ENCODE results near the gene ZNF644. TPM values are rescaled to one million over a fixed set of nuclear protein-coding genes. Genes with fewer than 3 reads are reported as not detected.

The ZNF644 gene
- total and polyA plus RNA-seq, 4 donors: 6.8 to 38.8 (median 27.2) TPM

GRCh38 chr1:90995311-90995894 lies 26.4 kb downstream of the ZNF644 start (continued):
- TF ChIP-seq FOXA1 (IDR thresholded peaks at IDR 0.05): no peak

DNA sequence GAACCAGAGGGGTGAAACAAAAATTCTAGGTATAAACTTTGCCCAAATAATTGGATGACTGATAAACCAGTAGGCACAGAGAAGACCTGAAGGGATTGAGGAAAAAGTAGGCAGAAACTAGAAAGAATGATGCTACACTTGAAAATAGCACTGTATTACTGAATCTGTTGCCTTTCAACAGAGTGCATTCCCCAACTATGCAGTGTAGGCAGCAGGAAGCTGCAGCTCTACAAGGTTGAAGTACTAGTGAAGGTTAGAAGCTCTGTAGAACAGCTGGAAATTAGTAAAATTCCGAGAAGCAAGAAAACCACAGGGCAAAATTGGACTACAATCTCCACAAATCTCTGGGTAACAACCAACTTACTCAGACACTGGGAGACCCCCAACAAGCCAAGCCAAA lies 27.4 kb downstream of the ZNF644 start:
- H3K36me3 ChIP-seq (ENCODE audit: control insufficient read depth in 4 of 4, insufficient read depth in 3 of 4, low read depth in 1 of 4, low read length in 3 of 4): no peaks in the 10 kb centered on the region
- no peaks in the 10 kb centered on the region for H3K9me3 ChIP-seq (ENCODE audit: control insufficient read depth in 4 of 4, low read length in 3 of 4)
- DNase-seq (ENCODE audit: low spot score): no peak
- WGBS: 100% methylated on average over 1 of the region's 1 CpG
- H3K27me3 ChIP-seq (ENCODE audit: control insufficient read depth in 4 of 4, insufficient read depth in 4 of 4, low read length in 3 of 4): no peaks in the 10 kb centered on the region
- no peak overlapping the region for H3K27ac ChIP-seq (ENCODE audit: low read depth in 1 of 2, low read length in 2 of 2)
- peaks cover 0 to 18% (median 4%) of the 10 kb centered on the region in 4 donors for H3K4me1 ChIP-seq (ENCODE audit: control insufficient read depth in 4 of 4, insufficient read depth in 4 of 4, low read length in 3 of 4)
- no peak overlapping the region for H3K9ac ChIP-seq (ENCODE audit: low read depth in 1 of 2, low read length in 2 of 2)
- no peak for TF ChIP-seq RAD21 (IDR thresholded peaks at IDR 0.05)
- TF ChIP-seq, protein P1, sequence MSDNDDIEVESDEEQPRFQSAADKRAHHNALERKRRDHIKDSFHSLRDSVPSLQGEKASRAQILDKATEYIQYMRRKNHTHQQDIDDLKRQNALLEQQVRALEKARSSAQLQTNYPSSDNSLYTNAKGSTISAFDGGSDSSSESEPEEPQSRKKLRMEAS (IDR thresholded peaks at IDR 0.05): no peak
- TF ChIP-seq EGR1 (IDR thresholded peaks at IDR 0.05; ENCODE audit: low read depth in 2 of 2): no peak
- no peak for TF ChIP-seq HNF4G (IDR thresholded peaks at IDR 0.05)
- TF ChIP-seq, protein P2, sequence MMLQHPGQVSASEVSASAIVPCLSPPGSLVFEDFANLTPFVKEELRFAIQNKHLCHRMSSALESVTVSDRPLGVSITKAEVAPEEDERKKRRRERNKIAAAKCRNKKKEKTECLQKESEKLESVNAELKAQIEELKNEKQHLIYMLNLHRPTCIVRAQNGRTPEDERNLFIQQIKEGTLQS (IDR thresholded peaks at IDR 0.05): no peak
- no peak for TF ChIP-seq SP1 (IDR thresholded peaks at IDR 0.05)
- TF ChIP-seq REST (IDR thresholded peaks at IDR 0.05): no peak
- no peak for TF ChIP-seq FOXA2 (IDR thresholded peaks at IDR 0.05)
- TF ChIP-seq, protein P3, sequence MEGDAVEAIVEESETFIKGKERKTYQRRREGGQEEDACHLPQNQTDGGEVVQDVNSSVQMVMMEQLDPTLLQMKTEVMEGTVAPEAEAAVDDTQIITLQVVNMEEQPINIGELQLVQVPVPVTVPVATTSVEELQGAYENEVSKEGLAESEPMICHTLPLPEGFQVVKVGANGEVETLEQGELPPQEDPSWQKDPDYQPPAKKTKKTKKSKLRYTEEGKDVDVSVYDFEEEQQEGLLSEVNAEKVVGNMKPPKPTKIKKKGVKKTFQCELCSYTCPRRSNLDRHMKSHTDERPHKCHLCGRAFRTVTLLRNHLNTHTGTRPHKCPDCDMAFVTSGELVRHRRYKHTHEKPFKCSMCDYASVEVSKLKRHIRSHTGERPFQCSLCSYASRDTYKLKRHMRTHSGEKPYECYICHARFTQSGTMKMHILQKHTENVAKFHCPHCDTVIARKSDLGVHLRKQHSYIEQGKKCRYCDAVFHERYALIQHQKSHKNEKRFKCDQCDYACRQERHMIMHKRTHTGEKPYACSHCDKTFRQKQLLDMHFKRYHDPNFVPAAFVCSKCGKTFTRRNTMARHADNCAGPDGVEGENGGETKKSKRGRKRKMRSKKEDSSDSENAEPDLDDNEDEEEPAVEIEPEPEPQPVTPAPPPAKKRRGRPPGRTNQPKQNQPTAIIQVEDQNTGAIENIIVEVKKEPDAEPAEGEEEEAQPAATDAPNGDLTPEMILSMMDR (IDR thresholded peaks at IDR 0.05; ENCODE audit: low read depth, low read length, missing input control): no peak
- TF ChIP-seq NR2F2 (IDR thresholded peaks at IDR 0.05): no peak
- TF ChIP-seq GABPA (IDR thresholded peaks at IDR 0.05 in 1 of 2, conservative IDR thresholded peaks at IDR 0.05 in 1 of 2): no peak
- no peak for TF ChIP-seq TAF1 (conservative IDR thresholded peaks at IDR 0.05)
- TF ChIP-seq JUND (IDR thresholded peaks at IDR 0.05): no peak
- TF ChIP-seq RXRA (IDR thresholded peaks at IDR 0.05): no peak
- no peak for TF ChIP-seq YY1 (IDR thresholded peaks at IDR 0.05)
- no peak for TF ChIP-seq HNF4A (conservative IDR thresholded peaks at IDR 0.05)
- no peak for TF ChIP-seq ZBTB33 (IDR thresholded peaks at IDR 0.05)
- TF ChIP-seq FOXA1 (IDR thresholded peaks at IDR 0.05): no peak
- H3K4me3 ChIP-seq (ENCODE audit: low read depth in 1 of 3, low read length in 3 of 3): no peak overlapping the region
